GM18868 (cell line): ENCODE measurements around the gene TNFRSF21.
"Not testable (repeated sequence)": the region's sequence is repeated elsewhere in the genome, so short reads cannot be mapped to it uniquely, and the experiment has no call there.

Experiments
- ATAC-seq: cut with Tn5 transposase; IDR thresholded peaks from one replicate; pipeline ENCODE4 v1.9.1; 2021; ENCODE audit warnings: mild to moderate bottlenecking, moderate library complexity; ENCODE audit not compliant: unreplicated experiment

TNFRSF21 gene

DNA sequence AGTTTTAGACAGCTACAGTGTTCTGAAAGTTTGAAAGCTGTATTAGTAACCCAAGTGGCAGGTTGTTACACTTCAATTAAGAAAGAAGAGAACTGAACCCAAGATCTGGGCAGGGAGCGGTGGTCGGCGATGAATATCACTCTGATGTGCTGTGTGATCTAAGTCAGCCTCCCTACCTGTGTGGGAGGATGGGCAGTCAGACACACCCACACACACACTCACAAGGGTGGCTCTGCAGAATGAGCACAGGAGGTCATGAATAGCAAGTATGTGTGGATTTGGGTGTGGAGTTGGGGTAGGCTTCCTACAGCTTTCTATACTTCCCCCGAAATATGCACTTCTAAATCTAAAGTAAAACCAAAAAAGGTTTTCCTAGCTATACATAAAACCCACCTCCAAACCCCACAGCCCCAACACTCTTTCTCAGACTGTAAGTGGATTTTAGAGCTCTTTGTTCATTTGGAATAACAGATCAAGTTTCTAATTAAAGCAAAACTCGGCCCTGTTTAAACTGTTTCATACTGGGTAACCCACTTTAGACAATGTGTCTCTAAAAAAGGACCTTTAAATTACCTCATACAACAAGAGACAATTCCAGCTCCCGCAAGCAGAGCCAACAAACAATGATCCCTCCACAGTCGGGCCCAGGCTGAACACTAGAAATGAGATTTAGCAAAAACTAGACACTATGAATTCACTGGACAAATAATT, 19.4 kb downstream of the TNFRSF21 start:
- no peak for ATAC-seq

DNA sequence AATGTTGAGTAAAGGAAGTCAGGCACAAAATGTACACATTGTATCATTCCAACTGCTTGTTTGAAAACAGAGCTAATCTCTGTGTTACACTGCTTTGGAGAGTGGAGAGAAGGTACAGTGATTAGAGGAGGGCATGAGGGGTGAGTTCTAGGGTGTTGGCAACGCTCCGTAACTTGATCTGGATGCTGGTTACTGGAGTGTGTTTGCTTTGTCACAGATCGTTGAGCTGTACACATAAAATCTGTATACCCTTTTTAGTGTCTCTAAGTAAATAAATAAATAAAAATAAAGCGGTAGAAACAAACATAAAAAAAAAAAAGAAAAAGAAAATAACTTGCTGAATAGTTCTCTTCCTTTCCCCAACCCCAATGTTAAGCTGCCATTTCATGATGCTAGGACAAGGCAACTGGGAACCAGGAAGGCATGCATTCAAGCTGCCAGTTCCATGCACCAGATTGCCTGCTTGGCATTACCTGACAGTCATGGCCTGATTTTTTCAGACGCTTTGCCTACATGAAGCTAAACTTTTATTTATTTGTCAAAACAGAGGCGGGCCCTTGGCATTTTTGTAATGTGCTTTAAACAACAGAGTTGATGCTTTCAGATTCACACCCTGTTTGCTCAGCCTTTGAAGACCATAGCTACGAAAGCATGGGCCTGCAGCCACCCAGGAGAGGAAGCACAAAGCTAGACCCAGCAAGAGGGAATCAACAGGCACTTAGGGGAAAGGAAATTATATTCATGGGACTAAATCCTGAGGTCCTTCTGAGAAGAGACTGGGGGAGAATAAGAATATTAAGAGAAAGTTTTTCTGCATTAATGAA, 21.2 kb downstream of the TNFRSF21 start:
- no peak for ATAC-seq

DNA sequence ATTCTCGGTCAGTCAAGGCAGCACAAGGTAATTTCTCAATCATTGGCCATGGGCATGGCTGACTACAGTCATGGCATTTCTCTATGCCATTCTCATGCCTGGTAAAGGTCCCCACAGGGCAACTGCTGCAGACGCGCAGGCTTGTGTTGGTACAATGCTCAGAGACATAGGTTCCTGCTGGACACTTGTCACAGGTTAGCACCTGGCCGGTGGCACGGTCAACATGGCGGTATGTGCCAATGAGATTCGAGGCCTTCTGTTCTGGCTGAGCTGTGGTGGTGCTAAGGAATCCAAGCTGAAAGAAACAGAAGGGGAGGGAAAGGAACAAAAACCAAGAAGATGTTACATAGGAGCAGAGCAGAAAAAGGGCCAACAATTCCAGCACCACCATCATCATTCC, 23.4 kb downstream of the TNFRSF21 start:
- ATAC-seq: no peak

DNA sequence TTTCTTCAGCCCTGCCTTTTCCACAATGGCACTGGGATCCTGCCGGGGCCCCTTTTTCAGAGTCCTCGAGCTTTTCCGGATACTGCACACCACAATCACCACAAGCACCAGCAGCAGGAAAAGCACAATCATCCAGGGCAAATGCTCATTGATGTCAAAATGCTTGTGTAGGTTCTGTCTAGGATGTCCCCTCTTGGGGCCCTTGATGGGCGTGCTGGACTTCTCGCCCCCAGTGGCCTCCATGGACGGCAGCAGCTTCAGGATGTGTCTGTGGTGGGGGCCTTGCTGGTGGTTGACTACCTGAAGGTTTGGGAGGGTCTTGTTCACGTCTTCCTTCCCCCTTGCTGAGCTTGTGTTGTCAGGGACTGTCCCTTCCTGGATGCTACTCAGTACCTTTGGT, 25.7 kb downstream of the TNFRSF21 start:
- no peak for ATAC-seq

DNA sequence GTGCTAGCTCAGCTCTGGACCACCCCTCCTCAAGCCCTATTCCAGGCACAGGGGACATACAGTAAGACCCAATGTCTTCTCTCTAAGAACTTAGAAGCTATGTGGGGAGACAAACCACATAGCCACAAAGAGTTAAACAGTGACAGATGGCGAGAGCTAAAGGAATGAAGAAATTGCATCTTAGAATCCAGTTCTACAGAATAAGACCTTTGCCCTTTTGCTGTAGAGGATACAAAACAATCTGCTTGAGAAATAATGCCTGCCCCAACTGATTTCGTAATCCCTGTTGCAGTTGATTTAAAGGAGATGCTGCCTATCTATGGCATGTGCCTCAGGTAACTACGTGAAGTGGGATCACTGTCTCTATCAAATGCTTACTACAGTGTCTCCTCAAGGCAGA, 31.2 kb downstream of the TNFRSF21 start:
- no peak for ATAC-seq

GRCh38 chr6:47277702-47278101, 32.0 kb downstream of the TNFRSF21 start:
- no peak for ATAC-seq

DNA sequence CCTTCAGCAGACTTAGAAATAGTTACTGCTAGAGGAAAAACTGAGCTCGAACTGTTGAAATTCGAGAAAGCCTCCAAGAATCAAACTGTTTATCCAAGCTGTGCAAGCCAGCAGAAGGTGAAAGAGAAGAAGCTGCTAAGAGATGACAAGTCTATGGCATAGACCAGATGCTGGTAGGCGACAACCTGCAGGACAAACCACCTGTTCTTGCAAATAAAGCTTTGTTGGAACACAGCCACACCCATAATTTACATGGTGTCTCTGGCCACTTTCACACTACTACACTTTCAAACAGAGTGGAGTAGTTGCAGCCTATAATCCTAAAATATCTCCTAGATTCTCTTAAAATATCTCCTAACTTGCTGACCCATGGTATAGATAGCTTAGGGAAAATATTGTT, 33.3 kb downstream of the TNFRSF21 start:
- ATAC-seq: no peak

- no peak for ATAC-seq
Measured at GRCh38 chr6:47275640-47276039, 34.1 kb downstream of the TNFRSF21 start.

GRCh38 chr6:47275132-47275531, 34.6 kb downstream of the TNFRSF21 start:
- not testable (repeated sequence) for ATAC-seq

GRCh38 chr6:47268572-47269187, 41.0 kb downstream of the TNFRSF21 start:
- no peak for ATAC-seq

DNA sequence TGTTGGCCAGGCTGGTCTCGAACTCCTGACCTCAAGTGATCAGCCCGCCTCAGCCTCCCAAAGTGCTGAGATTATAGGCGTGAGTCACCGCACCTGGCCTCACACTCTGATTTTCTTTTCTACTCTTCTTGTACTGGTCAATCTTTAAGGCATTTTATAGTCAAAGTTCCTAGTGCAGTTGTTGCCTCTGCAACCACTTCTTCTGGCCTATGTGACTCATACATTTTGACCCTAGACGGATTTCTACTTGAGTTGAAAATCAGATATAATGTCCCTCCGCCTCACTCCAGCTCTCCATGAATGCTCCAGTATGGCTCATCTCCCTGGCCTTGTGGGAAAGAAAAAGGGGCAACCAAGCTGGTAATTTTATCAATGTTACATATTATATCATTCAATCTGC, 42.4 kb downstream of the TNFRSF21 start:
- no peak for ATAC-seq

- ATAC-seq: no peak
Measured at GRCh38 chr6:47265971-47266370, 43.7 kb downstream of the TNFRSF21 start.

GRCh38 chr6:47264775-47265184, 44.9 kb downstream of the TNFRSF21 start:
- ATAC-seq: no peak

- no peak for ATAC-seq
Measured at GRCh38 chr6:47263268-47263667, 46.4 kb downstream of the TNFRSF21 start.

DNA sequence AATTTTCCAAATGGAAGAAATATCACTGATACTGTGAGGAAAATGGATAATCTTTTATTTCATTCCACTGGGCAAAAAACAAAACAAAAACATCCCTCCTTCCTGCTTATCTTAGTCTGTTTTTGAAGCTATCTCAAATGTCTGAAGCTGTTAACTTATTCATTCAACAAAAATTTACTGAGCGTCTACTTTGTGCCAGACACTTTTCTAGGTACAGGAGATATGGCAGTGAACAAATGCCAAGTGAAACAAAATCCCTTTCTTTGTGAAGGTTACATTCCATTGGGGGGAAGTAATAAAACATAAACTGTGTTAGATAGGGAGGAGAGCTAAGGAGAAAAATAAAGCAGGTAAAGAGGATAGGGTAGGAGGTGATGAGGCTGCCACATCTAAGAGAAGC, 47.5 kb downstream of the TNFRSF21 start:
- ATAC-seq: no peak

GRCh38 chr6:47261191-47261590, 48.5 kb downstream of the TNFRSF21 start:
- ATAC-seq: no peak

GRCh38 chr6:47260021-47260420, 49.7 kb downstream of the TNFRSF21 start:
- ATAC-seq: no peak

- ATAC-seq: no peak
Measured at GRCh38 chr6:47258724-47259347, 50.9 kb downstream of the TNFRSF21 start.

DNA sequence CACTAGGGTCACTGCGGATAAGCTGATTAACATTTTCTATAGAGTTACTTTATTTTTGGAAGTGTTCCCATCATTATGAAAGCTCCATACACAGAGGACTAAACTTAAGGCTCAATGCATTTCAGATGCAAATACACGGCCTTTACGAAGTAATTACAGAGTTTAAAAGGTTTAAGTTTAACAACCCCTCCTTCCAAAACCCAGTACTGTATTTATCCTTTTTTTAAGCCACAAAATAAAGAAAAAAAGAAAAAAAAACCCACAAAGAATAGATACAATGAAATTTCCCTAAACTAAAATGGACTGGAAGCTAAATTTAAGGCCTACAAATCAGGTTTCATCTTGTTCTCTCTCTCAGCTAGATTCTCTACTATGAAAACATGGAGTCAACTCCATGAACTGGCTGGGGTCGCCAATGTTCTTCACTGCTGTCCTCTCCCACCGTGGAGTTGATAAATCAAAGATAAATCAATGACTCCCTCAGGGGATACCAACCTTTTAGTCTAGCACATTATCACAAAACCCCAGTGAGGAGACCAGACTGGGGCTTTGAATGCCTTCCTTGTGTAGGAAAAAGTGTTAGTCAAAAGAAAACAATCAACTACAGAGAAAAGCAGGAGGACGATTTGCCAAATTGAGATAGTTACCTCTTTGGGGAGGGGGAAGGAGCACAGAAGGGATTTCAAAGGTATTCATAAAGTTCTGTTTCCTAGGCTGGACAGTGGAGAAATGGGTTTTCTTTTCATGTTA, 52.5 kb downstream of the TNFRSF21 start:
- ATAC-seq: no peak

- no peak for ATAC-seq
Measured at GRCh38 chr6:47256361-47256760, 53.3 kb downstream of the TNFRSF21 start.

DNA sequence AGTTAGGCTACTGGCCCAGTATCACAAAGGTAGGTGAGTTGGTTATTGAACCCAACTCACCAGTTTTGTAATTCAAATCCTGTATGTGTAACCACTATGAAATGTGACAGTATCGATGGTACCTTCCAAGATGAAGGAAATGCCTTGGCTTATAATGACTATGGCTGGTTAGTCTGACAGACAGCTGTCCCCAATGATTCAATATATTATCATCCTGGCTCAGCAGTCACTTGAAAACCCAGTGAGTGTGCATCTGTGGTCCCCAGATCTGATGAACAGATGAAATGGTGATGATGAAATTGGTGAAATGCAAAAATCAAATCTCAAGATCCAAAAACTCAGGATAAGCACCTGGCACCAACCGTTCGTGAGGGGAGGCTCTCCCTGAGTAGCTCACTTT, 54.8 kb downstream of the TNFRSF21 start:
- ATAC-seq: no peak
